HG03565 (cell line): ENCODE data around the gene ZBED2.
"Not testable (repeated sequence)": the region's sequence is repeated elsewhere in the genome, so short reads cannot be mapped to it uniquely, and the experiment has no call there.

ENCODE experiments used
- ATAC-seq: cut with Tn5 transposase; IDR thresholded peaks from one replicate; pipeline ENCODE4 v1.9.1; 2021; ENCODE audit warnings: mild to moderate bottlenecking, moderate library complexity; ENCODE audit not compliant: unreplicated experiment

ZBED2 gene

DNA sequence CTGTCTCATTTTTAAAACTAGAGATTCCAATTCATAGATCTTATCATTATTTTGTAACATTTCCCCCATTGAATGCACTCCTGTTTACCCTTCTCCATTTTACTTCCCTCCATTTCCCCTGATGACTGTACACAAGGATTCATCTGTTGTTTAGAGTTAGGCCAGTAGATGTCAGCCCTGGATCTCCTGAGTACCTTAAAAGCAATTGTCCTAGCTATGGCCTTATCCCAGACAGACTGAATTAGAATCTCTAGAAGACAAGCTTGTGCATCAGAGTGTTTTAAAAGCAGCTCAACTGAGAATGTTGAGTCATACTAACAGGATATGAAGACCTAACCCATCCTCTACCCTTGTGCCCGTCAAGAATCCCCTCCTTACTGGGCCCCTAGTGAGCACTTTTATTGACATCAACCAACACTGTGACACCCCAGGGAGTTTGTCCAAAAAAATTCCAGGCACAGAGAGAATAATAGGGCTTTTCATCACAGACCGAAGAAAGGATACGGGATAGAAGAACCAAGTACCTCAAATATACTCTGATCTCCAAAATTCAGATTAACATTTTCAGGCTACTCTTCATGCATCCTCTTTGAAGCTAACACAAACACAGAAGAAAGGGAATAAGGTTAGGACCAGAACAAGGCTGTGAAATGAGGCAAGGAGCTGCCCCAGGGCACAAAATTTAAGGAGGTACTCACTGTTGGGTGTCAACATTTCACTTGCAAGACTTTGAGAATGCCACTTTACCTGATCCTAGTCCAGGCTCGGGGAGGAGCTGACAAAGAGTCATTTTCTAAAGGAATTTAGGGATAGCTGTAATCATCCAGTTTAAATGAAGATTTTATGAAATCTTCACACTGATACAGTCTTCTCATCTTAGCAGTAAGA lies 17.1 kb downstream of the ZBED2 start:
- ATAC-seq, result peak; percentile 97

DNA sequence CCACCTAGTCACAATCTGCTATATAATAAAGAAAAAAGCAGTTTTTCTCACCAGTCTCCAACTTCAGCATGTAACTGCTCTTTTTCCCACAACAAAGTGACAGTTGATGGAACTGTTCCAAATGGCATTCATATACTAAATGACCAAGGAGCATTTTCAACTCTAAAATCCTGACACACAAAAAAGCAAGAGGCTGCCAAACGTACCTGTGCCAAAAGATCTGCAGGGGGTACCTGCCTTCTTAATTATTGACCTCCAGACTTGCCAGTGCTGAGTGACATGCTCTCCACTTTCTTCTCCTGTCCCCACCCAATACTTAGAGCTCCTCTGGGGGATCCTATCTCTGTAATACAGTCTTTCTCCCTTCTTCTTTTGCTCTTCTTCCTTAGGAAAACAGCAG lies 18.0 kb downstream of the ZBED2 start:
- no peak for ATAC-seq

DNA sequence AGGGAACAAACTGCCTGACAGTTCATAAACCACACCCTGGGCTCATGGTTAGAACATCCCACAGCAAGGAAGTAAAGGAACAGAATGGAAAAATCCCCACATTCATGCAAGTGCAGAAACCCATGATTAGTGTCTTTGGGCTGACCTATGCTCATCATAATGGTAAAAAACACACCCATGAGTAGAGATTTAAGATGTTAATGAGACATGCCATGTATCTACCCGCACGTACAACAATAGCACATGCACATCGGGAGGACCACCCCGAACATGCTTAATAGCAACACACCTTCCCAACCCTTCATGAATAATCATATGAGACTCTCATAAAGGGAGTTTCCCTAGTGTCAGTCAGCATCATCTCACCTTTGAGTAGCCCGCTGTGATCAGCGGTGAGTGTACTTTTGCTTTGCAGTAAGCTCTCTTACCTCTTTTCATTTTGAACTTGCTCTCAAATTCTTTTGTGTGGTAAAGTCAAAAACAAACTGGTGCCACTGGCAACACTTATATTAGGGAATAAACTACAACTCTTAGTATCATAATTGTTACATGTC lies 23.2 kb downstream of the ZBED2 start:
- no peak for ATAC-seq

DNA sequence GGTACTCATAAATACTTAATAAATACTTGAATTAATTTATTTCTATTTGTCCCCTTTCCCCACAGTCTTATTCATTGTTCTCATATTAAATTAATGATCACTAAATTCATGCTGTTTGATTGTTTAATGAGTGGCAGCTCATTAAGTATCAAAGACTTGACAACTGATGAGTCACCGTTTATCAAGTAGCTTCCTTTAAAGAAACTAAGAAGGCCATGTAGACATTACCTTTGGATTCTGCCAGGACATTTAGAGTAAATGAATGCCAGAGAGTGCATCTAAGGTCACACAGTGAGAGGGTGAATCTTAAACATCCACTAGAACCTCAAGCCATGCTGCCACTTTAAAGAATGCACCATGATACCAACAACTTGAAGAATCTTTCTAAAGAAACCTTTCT lies 23.9 kb downstream of the ZBED2 start:
- ATAC-seq, result no peak

DNA sequence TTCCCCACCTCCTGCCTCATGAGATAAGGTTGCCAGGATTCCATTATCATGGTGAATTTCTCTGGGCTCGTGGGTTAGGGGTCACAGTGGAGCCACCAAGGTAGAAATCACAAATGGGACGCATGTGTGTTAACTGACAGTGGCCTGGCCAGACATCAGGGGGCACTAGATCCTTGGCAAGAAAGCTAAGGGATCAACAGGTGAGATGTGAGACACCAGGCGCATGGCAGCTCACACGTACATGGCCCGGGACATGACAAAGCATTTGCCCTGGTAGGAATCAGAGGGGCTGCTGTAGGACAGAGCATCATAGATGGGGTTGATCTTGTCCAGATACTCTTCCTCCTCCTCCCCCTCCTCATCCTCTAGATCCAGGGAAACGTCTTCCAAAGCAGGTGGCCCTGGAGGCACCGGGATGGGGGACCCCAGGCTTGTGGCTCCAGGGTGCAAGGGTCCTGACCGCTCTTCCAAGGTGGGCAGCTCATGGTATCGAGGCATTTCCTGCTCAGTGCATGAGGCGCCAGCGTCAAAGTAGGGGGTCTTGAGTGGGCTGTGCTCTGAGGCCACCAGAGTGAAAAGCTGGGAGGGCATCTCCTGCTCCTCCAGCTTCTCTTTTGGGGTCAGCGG lies 24.6 kb downstream of the ZBED2 start:
- no peak for ATAC-seq

DNA sequence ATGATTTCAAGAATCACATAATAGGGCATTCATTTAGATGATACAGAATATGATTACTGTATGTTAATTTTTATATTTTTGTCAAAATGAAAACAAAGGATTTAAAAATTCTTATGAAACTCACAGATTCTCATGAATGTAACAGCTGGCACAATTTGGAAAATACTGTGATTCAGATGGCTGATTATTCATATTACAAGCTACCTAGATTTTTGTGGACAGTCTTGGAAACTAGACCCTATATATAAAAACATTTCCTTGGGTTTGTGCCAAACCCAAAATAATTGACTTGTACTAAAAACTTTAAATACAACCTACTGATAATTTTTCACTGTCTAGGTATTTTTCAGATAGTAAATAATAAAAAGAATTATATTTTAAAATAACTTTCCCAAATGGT lies 26.2 kb downstream of the ZBED2 start:
- no peak for ATAC-seq

DNA sequence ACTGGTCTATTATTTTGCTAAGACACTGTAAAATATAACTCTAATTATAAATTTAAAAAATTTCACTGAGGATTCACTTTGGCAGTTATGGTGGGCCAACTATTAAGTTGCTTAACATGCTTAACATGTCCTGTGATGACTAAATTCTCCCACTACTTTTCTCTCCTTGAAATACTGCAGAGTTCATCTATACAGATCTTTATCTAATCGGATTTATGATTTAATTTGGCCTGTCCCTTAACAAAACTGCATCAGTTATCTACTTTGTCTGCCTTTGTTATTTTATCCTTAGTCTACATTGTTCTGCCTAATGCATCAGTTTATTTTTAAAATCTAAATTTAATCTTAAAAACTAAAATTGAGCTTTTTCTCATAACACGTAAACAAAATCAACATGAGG lies 26.8 kb downstream of the ZBED2 start:
- no peak for ATAC-seq

DNA sequence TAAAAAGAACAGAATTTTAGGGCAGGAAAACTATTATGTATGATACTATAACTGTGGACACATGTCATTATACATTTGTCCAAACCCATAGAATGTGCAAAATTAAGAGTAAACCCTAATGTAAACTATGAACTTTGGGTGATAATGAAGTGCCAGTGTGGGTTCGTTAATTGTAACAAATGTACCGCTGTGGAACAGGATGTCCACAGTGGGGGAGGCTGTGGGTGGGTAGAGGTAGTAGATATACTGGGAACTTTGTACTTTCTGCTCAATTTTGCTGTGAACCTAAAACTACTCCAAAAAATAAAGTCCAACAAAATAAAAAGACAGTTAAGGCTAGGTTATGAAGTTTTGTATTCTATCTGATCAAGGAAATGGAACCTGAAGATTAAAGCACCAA lies 28.3 kb downstream of the ZBED2 start:
- ATAC-seq, result no peak

DNA sequence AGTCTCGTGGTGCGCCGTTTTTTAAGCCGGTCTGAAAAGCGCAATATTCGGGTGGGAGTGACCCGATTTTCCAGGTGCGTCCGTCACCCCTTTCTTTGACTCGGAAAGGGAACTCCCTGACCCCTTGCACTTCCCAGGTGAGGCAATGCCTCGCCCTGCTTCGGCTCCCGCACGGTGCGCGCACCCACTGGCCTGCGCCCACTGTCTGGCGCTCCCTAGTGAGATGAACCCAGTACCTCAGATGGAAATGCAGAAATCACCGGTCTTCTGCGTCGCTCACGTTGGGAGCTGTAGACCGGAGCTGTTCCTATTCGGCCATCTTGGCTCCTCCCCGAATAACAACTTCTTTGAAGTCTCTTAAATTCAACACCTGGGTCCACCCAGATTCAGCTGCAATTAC lies 33.2 kb downstream of the ZBED2 start:
- not testable (repeated sequence) for ATAC-seq

DNA sequence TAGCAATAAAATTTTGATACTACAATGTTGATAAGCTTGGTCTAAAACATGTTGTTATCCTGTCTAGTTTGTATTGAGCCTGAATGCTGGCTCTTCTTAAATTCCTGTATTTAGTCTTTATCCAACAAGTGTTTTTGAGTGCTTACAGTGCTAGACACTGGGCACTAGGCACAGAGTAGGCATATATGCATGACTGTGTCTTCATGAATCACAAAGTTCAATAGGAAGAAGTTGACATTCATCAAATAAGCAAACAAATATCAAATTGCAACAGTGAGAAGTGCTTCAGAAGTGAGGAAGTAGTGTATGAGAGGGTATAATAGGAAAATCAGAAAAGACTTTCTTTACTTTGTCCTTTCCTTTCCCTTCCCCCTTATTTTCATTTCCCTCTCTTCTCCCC lies 46.4 kb downstream of the ZBED2 start:
- ATAC-seq, result no peak

DNA sequence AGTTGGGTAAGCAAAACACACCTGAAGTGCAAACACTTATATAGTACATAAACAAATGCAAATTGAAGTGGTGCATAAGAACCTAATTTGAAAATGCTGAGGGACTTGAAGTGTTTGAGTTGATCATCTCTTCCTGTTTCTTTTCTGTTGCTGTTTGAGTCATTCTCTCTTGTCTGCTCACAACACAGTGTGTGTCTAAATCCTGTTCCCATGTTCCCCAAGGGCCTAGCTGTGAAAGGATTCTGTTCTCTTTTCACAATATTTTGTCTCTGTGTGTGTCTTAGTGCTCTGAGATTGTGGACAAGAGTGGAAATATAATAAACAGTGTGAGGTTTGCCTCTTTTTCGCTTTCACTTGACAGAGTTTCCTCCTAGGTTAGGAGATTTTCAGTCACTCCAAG lies 47.1 kb downstream of the ZBED2 start:
- peak; percentile 63 for ATAC-seq

DNA sequence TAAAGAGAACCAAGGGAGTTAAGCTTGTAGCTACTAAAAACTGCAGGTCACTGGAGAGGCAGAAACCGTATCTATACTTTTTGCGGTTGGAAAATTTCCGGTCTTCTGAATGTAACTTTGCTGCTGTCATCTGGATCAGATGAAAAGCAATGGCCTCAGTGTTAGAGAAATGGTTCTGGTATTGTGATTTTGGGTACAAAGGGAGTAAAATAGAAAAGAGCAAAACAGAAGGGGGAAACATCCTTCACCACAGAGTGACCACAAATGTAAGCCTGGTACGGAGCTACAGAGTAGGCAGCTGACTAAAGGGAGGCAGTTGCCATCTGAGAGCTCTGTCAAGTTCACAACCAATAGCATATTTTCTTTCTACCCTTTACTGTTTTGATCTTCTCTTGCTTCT lies 47.5 kb downstream of the ZBED2 start:
- ATAC-seq, result peak; percentile 81

DNA sequence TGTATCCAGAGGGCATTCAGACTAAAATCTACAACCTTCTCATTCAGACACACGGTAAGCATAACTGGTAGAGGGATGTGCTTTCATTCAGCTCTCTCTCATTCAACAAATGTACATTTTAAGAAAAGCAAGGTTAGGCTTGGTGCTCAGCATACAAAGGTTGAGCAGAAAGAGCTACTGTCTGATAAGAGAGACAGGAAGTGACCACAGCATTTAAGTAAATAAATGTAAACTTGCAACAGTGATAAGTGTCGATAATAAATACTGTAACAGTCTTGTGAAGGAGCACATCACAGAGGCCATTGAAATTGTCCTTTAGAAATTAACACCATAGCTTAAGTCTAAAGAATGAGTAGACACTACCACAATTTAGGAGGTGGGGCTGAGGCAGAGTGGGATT lies 49.8 kb downstream of the ZBED2 start:
- no peak for ATAC-seq
